Measurements from ENCODE around the gene MKS1.

MKS1 gene

GRCh38 chr17:58156839-58157803 is 61.9 kb downstream of the MKS1 start:
- peak; percentile 32 for DNase-seq
